Suppressor macrophage treated with lipopolysaccharide for 4 hours (primary cell): ENCODE measurements around the gene PML.

ENCODE experiments used
- DNase-seq: peaks from one replicate; pipeline ENCODE4 v3.0.0-alpha.2; 2020

PML gene

GRCh38 chr15:73985101-73985873 lies 9.2 kb upstream of the PML start:
- no peak for DNase-seq

- no peak for DNase-seq
These were observed 8.3 kb upstream of the PML start for GRCh38 chr15:73986055-73986775.

GRCh38 chr15:73986776-73987056 lies 7.8 kb upstream of the PML start:
- DNase-seq, result no peak

GRCh38 chr15:73987250-73987649 lies 7.3 kb upstream of the PML start:
- DNase-seq, result no peak

GRCh38 chr15:73987681-73988444 lies 6.7 kb upstream of the PML start:
- DNase-seq, result peak; percentile 69

GRCh38 chr15:73988445-73988969 lies 6.0 kb upstream of the PML start:
- DNase-seq, result no peak

- no peak for DNase-seq
These were observed 5.3 kb upstream of the PML start for GRCh38 chr15:73989001-73989798.

- DNase-seq, result no peak
These were observed 4.1 kb upstream of the PML start for GRCh38 chr15:73990250-73991005.

GRCh38 chr15:73991260-73991659 lies 3.3 kb upstream of the PML start:
- no peak for DNase-seq

GRCh38 chr15:73991726-73992593 lies 2.6 kb upstream of the PML start, which contains the start of gene STOML1:
TSS of gene STOML1 (minus strand) at chr15:73992295. CDS start at chr15:73992223, 72 bp downstream.
- peak; percentile 98 for DNase-seq

- no peak for DNase-seq
These were observed 2.0 kb upstream of the PML start for GRCh38 chr15:73992594-73992898.

- DNase-seq, result no peak
These were observed 1.1 kb upstream of the PML start for GRCh38 chr15:73993211-73993994.

GRCh38 chr15:73994912-73995622 lies 551 bp downstream of the PML start:
- DNase-seq, result peak; percentile 69

GRCh38 chr15:73996267-73996666 lies 1.8 kb downstream of the PML start:
- DNase-seq, result no peak

GRCh38 chr15:73996939-73997338 lies 2.4 kb downstream of the PML start:
- DNase-seq, result peak; percentile 92

- no peak for DNase-seq
These were observed 3.5 kb downstream of the PML start for GRCh38 chr15:73997986-73998385.

GRCh38 chr15:74006774-74007639 lies 12.5 kb downstream of the PML start:
- DNase-seq, result no peak

GRCh38 chr15:74007820-74008371 lies 13.4 kb downstream of the PML start:
- no peak for DNase-seq
